ENCODE data around the gene CTCFL. TPM values are rescaled to one million over a fixed set of nuclear protein-coding genes. Genes with fewer than 3 reads are reported as not detected.
"Not testable (repeated sequence)": the region's sequence is repeated elsewhere in the genome, so short reads cannot be mapped to it uniquely, and the experiment has no call there.

CTCFL gene
- total RNA-seq, 1 donor from 2014 or later, result not detected

DNA sequence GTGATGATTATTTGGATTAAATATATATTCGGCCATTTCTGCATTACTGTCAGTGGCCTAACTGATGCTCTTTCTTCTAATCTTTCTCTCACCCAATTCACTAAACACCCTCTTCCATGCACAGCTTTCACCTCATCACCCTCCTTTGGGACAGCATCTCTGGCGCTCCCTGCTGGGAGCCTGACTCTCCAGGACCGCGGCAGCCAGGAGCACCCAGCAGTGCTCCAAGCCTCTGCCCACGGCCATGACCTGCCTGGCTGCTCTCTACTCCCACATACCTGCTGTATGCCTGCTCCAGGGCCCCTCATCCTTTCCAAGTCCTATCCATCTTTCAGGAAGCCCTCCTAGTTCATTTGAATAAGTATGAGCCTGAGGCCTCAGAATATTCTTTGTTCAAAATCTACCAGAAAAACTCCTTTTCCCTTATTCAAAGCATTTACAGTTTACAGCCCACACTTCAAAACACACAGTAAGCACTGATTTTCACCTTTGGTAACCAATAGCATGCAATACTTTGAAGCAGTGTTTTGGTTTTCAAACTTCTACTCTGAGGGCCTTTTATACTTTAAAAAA lies 15.2 kb downstream of the CTCFL start:
- DNase-seq (ENCODE audit: low read depth in 2 of 2), result peak; percentile 13 to 19

DNA sequence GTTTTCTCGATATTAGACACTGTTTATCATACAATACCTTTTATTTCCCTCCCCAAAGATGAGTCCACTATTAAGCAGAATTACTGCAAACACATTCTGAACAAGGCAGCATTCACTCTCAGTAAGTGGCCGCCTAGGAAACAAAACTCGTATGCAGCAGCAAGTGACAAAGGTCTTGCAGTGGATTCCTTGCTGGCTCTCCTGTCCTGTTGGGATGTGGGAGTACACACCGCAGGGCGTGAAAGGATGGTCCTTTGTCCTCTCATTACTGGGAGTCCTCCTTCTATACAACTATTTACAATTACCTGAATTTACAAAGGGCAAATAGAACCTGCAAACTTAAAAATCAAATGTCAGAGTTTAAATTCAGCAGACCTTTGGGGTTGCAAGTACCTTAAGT lies 16.1 kb downstream of the CTCFL start:
- DNase-seq (ENCODE audit: low read depth in 2 of 2), result no peak

DNA sequence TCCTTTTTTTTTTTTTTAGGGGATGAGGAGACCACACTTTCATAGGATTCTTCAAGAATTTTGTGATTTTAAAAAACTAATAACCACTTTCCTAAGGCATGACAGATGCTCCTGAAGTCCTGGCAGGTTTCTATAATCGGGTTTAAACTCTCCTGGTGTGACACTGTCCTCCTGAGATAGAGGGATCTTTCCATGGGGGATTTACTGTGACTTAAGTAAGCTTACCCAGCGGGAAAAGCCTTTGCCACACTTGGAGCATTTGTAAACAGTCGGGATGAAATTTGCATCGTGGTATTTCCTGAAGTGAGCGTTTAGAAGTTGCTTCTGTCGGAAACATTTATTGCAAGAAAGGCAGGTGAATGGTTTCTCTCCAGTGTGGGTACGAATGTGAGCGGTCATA lies 16.6 kb downstream of the CTCFL start:
- DNase-seq (ENCODE audit: low read depth in 2 of 2), result no peak

GRCh38 chr20:57507477-57507876 lies 17.5 kb downstream of the CTCFL start:
- peak; percentile 26 to 66 for DNase-seq (ENCODE audit: low read depth in 2 of 2)

DNA sequence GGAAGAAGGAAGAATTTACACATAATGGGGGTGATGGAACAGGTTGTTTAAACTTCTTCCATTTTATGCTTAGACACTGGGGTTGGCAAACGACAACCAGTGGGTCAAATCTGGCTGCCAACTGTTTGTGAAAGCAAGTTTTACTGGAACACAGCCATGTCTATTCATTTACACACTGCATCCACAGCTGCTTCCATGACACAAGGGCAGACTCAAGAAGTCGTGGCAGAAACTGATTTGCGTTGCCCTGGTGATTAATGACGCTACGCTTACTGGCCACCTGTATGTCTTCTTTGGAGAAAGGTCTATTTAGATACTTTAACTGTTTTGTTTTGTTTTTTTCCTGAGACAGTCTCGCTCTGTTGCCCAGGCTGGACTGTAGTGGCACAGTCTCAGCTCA lies 19.0 kb downstream of the CTCFL start:
- no peak for DNase-seq (ENCODE audit: low read depth in 2 of 2)

- DNase-seq (ENCODE audit: low read depth in 2 of 2), result no peak
Measured at GRCh38 chr20:57504411-57504810, 20.5 kb downstream of the CTCFL start.

DNA sequence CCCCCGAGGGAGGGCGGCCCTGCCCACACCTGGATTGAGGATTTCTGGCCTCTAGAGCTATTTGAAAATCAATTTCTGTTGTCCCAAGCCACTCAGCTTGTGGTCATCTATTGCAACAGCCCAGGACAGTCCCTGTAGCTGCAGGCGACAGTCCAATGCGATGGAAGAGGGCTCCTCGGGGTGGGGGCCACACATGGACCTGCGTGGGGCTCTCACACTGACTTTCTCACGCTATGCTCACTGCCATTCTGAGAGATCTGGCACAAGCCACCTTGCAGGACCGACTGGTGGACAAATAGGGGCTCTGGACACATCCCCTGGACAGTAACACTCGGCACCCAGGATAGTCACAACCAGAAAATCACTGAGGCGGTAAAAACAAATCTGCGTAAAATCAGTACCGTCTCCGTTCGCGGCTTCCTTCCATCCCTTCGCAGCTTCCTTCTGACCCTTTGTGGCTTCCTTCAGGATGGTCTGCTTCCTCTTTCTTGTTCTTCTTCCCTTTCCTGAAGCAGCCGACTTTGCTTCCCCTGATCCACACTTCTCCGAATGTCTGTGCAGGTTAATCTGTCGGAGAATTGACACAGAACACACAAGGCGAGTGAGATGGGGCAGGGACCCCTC lies 21.8 kb downstream of the CTCFL start:
- DNase-seq (ENCODE audit: low read depth in 2 of 2), result no peak

DNA sequence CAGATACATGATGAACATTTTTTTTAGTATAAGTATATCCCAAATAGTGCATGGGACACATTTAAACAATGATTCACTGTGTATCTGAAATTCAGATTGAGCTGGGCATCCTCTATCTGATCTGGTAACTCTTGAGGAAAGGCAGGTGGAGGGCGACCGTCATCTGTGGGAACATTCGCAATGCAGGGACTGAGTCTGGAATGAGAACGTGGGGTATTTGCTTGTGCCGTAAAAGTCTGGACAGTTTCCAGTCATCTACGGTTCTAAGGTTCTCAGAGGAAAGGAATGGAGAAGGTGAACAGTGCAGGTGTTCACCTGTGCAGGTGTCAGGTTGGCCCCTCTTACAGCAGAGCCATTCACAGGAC lies 22.6 kb downstream of the CTCFL start:
- no peak for DNase-seq (ENCODE audit: low read depth in 2 of 2)

GRCh38 chr20:57501461-57502335 lies 23.2 kb downstream of the CTCFL start:
- DNase-seq (ENCODE audit: low read depth in 2 of 2), result no peak

DNA sequence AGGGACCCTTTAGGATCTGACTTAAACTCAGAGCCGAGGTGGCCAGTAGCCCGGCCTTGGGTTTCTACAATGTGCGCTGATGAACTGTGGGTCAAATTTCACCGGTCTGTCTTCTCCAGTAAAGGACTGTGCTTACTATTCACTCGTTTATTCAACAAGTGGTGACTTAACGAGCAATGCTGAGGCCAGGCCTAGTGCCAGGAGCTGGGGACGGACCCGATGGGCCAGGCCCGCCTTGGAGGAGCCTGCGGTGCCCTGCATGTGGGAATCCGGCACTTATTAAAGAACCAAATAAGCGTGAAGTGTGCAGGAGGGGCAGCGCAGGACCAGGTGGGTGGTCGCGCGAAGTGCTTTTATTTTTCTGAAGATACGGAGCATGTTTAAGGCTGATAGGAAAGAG lies 24.0 kb downstream of the CTCFL start:
- no peak for DNase-seq (ENCODE audit: low read depth in 2 of 2)

DNA sequence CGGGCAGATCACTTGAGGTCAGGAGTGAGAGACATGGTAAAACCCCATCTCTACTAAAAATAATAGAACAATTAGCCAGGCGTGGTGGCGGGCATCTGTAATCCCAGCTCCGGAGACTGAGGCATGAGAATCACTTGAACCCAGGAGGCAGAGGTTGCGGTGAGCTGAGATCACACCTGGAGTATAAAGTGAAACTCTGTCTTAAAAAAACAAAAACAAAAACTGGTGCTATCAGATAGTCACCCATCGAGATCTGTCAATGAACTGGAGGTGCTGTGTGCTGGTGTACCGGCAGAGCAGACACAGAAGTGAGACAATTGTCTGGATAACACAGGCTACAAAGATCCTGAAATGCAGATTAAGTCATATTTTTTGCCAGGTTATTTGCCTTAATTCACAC lies 24.7 kb downstream of the CTCFL start:
- no peak for DNase-seq (ENCODE audit: low read depth in 2 of 2)

DNA sequence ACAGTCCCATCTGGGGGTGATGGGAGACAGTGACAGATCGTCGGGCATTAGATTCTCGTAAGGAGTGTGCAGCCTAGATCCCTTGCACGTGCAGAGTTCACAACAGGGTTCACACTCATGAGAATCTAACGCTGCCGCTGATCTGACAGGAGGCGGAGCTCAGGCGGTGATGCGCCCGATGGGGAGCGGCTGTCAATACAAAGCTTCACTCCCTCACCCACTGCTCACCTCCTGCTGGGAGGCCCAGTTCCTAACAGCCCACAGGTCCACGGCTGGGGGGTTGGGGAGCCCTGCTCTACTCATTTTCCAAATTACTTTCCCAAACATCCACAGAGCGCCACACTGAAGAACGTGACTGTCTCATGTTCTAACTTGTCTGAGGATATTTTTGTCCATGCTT lies 25.3 kb downstream of the CTCFL start:
- no peak for DNase-seq (ENCODE audit: low read depth in 2 of 2)

DNA sequence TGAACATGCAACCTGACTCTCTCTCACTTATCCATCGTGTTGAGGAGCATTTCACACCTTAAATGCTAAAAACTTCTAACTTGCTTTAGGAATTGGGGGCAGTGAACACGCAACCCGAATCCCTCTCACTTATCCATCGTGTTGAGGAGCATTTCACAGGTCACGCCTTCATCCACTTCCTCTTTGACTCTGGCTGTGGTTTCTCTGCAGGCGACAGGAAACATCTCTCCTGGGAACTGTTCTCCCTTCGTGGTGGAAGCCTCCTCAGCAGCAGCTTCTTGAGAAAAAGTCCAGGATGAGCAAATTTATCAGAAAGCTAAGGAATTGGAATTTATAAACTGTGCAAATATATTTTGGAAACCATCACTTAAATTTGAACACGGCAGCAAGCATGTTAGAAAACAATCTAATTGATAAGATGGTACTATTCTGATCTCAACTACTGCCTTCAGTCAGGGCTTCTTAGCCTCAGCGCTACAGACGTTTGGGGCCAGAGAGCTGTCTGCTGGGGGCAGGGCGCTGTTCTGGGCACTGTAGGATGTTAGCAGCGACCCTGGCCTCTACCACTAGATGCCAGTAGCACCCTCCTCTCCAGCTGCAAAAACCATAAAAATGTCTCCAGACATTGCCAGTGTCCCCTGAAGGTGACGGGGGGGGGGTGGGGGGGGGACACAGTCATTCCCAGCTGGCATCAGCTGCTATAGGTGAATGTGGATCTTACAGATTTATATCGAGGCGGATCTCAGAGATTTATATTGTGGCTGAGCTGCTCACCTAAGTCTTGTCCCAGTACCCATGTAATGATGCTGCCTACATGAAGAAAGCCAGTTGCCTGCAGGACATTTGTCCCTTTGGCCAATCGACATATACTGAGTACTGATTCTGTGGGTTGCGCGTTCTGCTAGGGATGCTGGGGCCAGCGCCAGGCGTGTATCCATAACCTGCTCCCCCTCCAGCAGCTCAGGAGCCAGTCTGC lies 26.2 kb downstream of the CTCFL start:
- DNase-seq (ENCODE audit: low read depth in 2 of 2), result peak; percentile 23 to 38

DNA sequence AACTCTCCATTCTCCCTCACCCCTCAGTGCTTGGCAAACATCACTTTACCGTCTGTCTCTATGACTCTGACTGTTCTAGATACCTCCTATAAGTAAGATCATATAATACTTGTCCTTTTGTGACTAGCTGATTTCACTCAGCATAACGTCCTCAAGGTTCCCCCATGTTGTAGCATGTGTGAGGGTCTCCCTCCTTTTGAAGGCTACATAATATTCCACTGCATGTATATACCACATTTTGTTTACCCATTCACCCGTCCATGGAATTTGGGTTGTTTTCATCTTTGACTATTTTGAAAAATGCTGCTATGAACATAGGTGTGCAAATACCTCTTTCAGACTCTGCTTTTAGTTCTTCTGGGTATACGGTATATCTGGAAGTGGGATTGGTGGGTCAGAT lies 28.3 kb downstream of the CTCFL start:
- no peak for DNase-seq (ENCODE audit: low read depth in 2 of 2)

DNA sequence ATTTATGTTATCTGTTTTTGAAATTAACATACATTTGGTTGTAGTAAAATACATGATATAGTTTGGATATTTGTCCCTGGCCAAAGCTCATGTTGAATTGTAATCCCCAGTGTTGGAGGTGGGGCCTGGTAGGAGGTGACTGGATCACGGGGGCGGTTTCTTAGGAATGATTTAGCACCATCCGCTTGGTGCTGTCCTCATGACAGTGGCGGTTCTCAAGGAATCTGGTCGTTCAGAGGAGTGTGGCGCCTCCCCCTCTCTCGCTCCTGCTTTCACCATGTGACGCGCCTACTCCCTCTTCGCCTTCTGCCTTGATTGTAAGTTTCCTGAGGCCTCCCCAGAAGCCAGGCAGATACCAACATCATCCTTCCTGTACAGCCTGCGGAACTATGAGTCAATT lies 29.0 kb downstream of the CTCFL start:
- no peak for DNase-seq (ENCODE audit: low read depth in 2 of 2)

GRCh38 chr20:57493091-57493615 lies 31.8 kb downstream of the CTCFL start:
- no peak for DNase-seq (ENCODE audit: low read depth in 2 of 2)

DNA sequence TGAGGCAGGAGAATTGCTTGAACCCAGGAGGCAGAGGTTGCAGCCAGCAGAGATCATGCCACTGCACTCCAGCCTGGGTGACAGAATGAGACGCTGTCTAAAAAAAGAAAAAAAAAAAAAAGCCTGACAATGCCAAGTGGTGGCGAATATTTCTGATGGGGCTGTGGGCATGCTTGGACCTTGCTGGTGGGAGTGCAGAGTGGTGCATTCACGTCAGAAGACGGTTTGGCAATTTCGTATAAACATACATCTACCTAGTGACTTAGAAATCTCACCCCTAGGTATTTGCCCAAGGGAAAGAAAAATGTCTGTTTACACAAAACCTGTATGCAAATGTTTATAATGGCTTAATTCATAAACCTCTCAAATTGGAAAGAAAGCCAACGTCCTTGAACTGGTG lies 33.6 kb downstream of the CTCFL start:
- no peak for DNase-seq (ENCODE audit: low read depth in 2 of 2)

DNA sequence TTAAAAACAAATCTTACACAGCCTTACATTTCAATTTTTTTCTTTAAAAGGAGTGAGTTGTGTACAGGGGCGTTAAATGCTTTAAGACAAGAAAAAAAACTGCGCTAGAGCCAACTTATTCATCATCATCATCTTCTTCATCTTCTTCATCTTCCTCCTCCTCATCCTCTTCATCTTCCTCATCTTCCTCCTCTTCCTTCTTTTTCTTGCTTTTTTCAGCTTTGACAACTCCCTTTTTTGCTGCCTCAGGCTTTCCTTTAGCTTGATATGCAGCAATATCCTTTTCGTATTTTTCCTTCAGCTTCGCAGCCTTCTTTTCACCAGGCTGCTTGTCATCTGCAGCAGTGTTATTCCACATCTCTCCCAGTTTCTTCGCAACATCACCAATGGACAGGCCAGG lies 36.7 kb downstream of the CTCFL start:
- DNase-seq (ENCODE audit: low read depth in 2 of 2), result not testable (repeated sequence)

GRCh38 chr20:57485770-57486169 lies 39.2 kb downstream of the CTCFL start:
- no peak for DNase-seq (ENCODE audit: low read depth in 2 of 2)

- no peak for DNase-seq (ENCODE audit: low read depth in 2 of 2)
Measured at GRCh38 chr20:57484772-57485171, 40.2 kb downstream of the CTCFL start.

DNA sequence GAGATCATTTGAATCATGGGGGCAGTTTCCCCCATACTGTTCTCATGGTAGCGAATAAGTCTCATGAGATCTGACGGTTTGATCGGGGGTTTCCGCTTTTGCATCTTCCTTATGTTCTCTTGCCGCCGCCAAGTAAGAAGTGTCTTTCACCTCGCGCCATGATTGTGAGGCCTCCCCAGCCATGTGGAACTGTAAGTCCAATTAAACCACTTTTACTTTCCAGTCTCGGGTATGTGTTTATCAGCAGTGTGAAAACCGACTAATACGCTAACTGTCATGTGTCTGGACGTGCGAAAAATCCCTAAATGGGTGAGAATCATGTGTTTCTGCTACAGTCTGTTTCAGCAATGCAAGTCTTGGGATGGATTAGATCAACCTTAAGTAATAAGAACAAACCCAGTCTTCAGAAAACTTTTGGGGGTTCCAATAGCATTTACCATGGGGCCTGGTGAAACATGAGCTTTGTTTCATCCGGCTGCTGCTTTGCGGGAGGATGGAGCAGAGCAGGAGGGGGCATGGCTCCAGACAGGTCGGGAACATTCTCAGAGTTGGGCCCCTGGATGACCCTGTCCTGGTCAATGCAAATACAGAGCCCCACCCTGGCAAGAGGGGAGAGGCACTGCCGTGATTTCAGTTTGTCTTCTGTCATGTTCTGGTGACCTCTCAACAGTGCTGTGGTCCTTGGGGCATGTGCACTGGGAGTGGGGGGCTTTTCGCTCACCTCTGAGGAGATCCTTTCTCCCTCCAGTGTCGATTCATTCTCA lies 41.5 kb downstream of the CTCFL start:
- DNase-seq (ENCODE audit: low read depth in 2 of 2), result no peak
